ENCODE data around the gene SLC5A12.

GRCh38 chr11:26620282-26621045, 101.4 kb downstream of the SLC5A12 start:
- no peak for TF ChIP-seq ZFP30 (CRISPR knock-in tag; IDR thresholded peaks at IDR 0.05)
- TF ChIP-seq BACH2 (CRISPR knock-in tag; IDR thresholded peaks at IDR 0.05; ENCODE audit: borderline replicate concordance): no peak
- no peak for TF ChIP-seq CSRNP3 (CRISPR knock-in tag; IDR thresholded peaks at IDR 0.05)
- TF ChIP-seq RARB (CRISPR knock-in tag; IDR thresholded peaks at IDR 0.05): no peak
- no peak for TF ChIP-seq TOX (CRISPR knock-in tag; IDR thresholded peaks at IDR 0.05; ENCODE audit: borderline replicate concordance)
- TF ChIP-seq PPARA (CRISPR knock-in tag; IDR thresholded peaks at IDR 0.05; ENCODE audit: borderline replicate concordance): no peak
- TF ChIP-seq ZFP3 (CRISPR knock-in tag; IDR thresholded peaks at IDR 0.05): no peak
- TF ChIP-seq, protein P1, sequence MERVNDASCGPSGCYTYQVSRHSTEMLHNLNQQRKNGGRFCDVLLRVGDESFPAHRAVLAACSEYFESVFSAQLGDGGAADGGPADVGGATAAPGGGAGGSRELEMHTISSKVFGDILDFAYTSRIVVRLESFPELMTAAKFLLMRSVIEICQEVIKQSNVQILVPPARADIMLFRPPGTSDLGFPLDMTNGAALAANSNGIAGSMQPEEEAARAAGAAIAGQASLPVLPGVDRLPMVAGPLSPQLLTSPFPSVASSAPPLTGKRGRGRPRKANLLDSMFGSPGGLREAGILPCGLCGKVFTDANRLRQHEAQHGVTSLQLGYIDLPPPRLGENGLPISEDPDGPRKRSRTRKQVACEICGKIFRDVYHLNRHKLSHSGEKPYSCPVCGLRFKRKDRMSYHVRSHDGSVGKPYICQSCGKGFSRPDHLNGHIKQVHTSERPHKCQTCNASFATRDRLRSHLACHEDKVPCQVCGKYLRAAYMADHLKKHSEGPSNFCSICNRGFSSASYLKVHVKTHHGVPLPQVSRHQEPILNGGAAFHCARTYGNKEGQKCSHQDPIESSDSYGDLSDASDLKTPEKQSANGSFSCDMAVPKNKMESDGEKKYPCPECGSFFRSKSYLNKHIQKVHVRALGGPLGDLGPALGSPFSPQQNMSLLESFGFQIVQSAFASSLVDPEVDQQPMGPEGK (CRISPR knock-in tag; IDR thresholded peaks at IDR 0.05; ENCODE audit: borderline replicate concordance): no peak
- TF ChIP-seq ZNF70 (CRISPR knock-in tag; IDR thresholded peaks at IDR 0.05): no peak
- no peak for TF ChIP-seq ESRRG (CRISPR knock-in tag; IDR thresholded peaks at IDR 0.05)

Data from SK-N-SH treated with all-trans-retinoic acid at 6 μM for 48 hours (cell line).